HG03469 (cell line): ENCODE results near the gene NBPF4.
"Not testable (repeated sequence)": the region's sequence is repeated elsewhere in the genome, so short reads cannot be mapped to it uniquely, and the experiment has no call there.

Source experiments
- ATAC-seq: cut with Tn5 transposase; IDR thresholded peaks from one replicate; pipeline ENCODE4 v1.9.1; 2021; ENCODE audit warnings: mild to moderate bottlenecking, moderate library complexity, moderate number of reproducible peaks; ENCODE audit not compliant: unreplicated experiment

Gene NBPF4, protein sequence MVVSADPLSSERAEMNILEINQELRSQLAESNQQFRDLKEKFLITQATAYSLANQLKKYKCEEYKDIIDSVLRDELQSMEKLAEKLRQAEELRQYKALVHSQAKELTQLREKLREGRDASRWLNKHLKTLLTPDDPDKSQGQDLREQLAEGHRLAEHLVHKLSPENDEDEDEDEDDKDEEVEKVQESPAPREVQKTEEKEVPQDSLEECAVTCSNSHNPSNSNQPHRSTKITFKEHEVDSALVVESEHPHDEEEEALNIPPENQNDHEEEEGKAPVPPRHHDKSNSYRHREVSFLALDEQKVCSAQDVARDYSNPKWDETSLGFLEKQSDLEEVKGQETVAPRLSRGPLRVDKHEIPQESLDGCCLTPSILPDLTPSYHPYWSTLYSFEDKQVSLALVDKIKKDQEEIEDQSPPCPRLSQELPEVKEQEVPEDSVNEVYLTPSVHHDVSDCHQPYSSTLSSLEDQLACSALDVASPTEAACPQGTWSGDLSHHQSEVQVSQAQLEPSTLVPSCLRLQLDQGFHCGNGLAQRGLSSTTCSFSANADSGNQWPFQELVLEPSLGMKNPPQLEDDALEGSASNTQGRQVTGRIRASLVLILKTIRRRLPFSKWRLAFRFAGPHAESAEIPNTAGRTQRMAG

DNA sequence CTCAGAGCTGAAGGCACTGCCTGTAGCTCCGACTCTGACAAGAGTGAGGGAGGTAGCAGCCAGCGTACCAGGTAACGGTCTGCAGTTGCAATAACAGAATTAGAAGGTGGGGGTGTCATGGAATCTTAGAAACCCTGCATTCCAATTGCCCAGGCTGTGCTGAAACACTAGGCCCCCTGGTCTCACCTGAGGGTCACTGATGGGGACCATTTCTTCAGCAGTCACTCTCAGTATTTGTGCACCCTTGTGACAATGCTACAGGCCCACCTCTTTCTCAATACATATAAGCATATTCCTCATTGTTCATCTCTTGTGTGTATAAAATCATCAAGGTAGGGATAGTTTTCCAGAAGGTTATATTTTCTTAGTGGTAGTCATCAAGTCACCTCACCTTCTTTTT, at the start of gene NBPF4:
NBPF4 (minus strand) TSS at position 101 of the 400 bp plus-strand sequence. CDS start 315 bp downstream, outside the sequence.
- not testable (repeated sequence) for ATAC-seq

DNA sequence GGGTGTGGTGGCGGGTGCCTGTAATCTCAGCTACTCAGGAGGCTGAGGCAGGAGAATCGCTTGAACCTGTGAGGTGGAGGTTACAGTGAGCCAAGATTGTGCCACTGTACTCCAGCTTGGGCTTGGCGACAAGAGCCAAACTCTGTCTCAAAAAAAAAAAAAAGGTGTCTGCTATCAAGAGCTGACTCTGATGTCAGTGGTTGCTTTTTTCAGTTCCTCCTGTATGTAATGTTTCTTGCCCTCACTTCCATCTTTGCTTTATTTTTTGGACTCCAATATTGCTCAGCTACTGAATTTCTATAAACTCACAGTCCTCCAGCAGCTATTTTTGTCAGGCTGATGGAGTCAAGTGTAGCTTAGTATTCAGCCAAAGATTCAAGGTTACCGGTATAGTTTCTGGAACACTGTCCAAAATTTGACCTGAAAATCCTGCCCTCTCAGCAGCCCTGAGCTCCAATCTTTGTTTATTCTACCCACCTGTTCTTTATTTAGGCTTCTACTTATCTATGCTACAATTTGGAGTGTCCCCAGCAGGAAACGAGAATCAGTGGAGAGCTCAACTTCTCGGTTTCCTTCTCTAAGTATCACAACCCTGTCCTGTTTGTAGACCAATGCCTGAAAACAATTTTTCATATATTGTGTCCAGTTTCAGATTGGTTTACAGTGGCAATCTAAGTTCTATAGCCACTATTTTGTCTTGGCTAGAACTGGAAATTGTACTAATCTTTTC, 38.8 kb upstream of the NBPF4 start:
- ATAC-seq: not testable (repeated sequence)

DNA sequence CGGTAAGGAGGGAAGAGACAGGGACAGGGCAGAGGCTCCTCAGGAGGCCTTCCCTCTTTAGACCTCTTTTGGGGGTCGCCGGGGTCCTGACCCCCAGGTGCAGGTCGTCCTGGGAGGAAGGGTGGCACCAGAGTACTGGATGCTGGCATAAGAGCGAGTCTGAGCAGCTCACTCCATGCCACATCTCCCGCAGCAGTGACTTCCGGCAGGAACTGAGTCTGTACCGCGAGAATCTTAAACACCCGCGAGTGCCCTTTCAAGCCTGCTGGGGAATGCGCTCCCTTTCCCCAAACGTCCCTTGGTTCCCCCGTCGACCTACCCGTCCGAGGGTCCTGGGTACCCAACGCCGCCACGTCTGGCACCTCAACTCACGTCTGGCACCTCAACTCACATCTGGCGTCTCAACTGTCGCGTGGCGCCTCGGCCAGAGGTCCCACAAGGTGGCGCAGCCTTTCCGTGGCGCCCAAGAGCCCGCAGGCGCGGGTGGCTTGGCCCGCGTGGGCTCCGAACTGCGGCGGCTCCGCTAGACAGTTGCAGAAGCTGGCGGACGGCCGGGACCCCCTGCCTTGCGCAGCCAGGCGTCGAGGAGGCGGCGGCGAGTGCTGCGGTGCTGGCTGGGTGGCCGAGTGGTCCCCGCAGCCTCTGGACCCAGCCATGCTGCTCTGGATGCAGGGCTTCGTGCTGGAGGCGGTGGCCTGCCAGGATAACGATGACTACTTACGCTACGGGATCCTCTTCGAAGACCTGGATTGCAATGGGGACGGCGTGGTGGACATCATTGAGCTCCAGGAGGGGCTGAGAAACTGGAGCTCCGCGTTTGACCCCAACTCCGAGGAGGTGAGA, 28.8 kb upstream of the NBPF4 start:
- ATAC-seq: not testable (repeated sequence)

DNA sequence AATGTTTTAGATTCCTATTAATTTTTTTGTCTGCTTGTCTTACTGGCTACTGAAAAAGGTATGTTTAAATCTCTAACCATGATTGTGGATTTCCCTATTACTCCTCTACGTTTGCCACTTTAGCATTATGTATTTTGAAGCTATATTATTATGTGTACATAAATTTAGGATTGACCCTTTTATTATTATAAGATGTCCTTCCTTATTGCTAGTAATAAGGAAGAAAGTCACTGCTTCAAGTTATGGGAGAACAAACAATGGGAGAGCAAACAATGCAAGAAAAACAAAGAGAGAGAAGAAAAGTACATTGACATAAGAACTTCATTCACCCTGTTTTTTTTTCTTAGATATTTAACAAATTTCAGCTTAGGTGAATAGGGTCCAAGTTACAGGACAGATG, 23.2 kb upstream of the NBPF4 start:
- ATAC-seq: not testable (repeated sequence)

DNA sequence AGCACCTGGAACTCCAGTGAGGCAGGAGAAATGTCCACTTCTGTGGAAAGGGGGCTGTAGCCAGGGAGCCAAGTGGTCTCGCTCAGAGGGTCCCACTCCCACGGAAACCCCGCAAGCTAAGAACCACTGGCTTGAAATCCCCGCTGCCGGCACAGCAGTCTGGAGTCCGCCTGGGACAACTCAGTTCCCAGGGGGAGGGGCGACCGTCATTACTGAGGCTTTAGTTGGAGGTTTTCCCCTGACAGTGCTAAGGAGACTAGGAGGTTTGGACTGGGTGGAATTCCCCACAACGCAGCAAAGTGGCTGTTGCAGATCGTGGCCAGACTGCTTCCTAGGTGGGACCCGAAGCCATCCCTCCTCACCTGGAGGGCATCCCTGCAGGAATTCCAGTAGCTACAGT, 18.1 kb upstream of the NBPF4 start:
- not testable (repeated sequence) for ATAC-seq

DNA sequence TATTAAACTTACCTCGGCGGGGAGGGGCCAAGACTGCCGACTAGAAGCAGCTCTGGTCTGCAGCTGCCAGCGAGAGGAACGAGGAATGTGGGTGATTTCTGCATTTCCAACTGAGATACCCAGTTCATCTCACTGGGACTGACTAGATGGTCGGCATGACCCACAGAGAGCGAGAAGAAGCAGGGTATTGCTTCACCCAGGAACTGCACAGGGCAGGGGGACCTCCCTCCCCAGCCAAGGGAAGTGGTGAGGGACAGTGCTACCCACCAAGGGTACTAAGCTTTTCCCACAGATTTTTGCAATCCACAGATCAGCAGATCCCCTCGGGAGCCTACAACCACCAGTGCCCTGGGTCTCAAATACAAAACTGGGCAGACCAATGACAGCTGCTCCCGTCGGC, 17.6 kb upstream of the NBPF4 start:
- not testable (repeated sequence) for ATAC-seq

DNA sequence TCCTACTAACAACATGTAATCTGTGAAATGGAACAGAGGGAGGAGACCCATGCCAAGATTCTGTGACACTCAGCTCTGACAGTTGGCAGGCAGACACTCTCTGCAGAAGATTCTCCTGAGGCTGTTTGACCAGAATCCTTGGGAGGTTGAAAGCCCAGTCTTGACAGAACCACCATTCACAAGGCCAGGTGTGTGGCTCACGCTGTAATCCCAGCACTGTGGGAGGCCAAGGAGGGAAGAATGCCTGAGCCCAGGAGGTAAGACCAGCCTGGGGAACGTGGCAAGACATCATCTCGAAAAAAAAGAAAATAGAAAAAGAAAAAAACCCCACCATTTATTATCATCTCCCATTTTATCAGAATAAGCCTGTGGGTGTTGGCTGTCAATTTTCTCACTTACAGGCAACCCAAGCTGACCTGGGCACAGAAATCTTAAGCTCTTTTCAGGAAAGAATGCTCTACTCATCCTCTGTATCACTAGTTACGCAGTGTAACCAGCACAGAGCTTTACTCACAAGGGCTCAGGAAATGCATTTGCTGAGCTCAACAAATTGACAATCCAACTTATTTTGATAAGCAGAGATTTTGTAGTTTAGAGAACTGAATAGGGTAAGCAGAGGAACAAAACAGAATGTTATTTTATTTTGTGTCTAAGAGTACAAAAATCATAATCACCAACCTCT, 16.8 kb upstream of the NBPF4 start:
- ATAC-seq: not testable (repeated sequence)

DNA sequence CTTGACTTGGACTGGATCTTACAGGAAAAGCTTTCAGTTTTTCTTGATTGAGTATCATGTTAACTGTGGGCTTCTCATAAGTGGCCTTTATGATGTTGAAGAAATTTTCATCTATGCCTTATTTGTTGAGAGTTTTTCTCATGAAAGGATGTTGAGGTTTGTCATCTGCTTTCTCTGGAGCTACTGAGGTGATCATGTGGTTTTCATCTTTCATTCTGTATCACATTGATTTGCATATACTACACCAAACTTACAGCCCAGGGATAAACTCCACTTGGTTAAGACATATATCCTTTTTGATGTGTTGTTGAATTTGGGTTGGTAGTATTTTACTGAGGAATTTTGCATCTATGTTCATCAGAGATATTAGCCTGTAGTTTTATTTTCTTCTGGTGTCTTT, 11.6 kb upstream of the NBPF4 start:
- ATAC-seq: peak; percentile 95

DNA sequence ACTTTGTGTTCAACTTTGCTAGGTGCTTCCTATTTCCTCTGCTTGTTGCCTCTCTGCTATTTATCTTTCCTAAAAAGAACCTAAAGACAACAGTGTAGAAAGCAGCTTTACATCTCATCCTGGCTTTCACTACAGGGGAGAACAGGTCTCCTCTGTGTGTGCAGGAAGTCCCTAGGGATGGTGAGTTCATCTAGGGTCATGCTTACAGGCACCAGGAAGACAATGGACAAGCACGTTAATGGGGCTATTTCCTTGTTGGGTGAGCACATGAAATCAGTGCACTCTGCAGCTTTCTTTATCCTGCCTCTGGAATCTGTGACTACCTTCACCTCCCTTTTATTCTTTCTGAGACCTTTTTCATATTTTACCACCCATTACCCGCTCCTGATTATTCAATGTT, 4.5 kb downstream of the NBPF4 start:
- not testable (repeated sequence) for ATAC-seq

DNA sequence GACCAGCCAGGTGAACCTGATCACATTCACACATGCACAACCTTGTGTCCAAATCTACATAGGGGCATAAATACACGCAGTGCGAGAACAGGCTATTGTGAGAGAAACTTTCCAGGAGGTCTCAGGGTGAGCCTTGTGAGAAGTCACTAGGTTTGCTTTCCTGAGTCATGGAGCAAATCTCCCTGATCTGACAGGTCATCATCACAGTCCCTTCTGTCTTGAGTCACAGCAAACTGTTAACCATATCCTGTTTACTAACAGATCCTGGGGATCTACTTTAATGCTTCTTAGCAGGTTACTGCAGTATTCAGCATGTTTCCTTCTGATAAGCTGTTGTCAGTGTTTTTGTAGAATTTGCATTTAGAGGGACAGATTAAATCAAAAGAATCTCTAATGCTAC, 8.6 kb downstream of the NBPF4 start:
- not testable (repeated sequence) for ATAC-seq

DNA sequence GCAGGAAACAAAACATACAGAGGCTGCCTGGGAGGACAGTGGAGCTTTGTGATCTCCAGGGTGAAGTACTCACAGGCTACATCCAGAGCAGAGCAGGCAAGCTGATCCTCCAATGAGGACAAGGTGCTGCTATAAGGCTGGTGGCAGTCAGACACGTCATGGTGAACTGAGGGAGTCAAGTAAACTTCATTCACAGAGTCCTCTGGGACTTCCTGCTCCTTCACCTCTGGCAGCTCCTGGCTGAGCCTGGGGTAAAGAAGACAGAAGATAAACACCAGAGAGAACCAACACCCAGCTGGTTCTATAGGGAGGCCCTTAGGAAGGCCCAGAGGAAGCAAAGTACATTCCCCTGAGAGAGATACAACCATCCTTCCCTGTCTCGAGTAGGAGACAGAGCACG, 11.7 kb downstream of the NBPF4 start:
- ATAC-seq: not testable (repeated sequence)

DNA sequence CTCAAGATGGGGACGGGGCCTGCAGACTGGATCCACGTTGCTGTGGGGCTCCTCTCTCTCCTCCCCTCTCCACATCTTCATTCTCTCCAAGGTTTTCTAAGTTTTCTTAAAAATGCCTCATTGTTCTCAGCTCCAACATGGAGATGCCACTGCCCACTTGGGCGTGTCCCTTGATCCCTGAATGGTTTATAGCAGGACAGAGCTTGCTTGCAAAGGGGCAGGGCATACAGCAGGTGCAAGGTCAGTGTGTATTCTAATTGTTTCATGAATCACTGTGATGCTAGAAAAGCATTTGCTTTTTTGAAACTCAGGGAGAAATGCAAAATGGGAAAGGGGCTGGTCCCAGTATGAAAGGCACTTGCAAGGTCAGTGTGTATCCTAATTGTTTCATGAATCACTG, 13.9 kb downstream of the NBPF4 start:
- not testable (repeated sequence) for ATAC-seq

DNA sequence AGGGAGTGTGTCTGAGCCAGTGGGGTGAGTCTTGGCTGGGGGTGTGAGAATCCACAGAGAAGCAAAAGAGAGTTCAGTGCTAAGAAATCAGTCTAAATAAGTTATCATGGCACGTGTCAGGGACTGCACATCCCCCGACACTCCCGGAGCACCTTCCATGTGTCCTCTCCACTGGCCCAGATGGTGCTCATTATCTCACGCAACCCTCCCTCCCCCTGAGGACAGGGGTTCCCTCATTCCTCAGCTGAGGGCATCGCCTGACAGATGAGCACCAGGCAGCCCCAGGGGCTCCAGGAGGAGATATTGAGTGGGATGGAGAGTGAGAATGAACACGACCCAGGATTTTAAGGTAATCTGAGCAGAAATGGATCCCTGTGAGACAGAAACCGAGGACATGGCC, 16.1 kb downstream of the NBPF4 start:
- not testable (repeated sequence) for ATAC-seq

DNA sequence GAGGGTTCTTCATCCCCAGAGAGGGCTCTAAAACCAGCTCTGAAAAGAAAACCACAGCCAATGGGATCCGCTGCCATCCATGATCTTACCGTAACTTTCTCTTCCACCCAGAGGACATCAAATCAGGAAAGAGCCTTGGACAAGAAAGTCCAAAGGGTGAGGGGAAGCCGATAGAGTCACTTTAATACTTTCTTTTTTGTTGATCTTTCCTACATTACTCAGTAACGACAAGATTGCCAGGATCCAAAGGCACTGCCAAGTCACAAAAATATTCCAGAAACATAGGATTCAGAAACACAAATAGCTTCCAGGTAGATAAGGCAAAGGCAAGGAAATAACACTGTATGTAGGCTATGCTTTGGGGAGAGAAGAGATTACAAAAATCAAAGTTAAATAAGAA, 17.0 kb downstream of the NBPF4 start:
- not testable (repeated sequence) for ATAC-seq

DNA sequence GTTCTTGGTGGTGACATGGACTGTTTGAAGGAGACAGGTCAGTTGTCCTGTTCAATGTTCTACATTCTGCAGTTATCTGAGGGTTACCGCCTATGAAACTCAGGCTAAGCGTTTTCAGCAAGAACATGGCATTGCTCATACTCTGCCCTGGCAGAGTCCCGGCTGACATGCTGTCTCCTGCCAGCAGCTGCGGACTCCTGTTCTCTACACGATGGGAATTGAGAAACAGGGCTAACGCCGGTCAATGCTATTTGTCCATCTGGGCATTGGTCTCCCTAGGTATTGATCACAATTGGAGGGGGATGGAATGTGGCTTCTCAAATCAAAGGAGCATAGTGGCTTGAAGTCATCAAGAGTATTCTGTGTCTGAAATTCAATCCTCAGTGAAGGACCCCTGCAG, 20.6 kb downstream of the NBPF4 start:
- ATAC-seq: not testable (repeated sequence)

DNA sequence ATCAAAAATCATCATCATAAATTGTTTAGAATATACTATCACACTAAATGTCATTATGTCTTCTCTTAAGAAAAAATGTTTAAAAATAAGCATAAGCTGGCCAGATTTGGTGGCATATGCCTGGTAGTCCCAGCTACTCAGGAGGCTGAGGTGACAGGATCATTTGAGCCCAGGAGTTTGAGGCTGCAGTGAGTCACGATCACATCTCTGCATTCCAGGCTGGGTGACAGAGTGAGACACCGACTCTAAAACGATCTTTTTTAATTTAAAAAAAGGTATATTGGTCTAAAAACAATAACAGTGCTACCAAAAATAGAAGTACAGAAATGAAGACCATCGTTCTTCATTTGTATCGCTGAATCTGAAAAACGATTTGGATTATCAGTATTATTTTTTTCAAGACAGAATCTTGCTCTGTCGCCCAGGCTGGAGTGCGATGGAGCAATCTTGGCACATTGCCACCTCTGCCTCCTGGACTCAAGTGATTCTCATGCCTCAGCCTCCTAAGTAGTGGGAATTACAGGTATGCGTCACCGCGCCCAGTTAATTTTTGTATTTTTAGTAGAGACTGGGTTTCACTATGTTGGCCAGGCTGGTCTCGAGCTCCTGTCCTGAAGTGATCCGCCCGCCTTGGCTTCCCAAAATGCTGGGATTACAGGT, 26.2 kb downstream of the NBPF4 start:
- not testable (repeated sequence) for ATAC-seq

DNA sequence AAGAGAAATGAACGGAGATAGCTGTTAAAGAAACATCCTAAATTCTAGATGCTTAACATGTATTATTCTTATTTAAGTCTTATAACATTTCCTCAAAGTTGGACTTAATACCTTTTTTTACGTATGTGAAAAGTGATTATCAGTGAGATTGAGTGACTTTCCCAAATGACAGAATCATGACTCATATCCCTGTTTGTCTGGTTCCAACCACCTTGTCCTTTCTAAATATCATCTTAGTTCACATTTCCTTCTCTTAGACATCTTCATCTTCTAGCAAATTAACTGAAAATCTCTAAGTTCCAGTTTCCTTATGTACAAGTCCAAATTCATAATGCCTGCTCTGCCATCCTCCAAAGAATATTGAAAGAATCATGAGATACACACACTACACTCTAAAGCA, 26.9 kb downstream of the NBPF4 start:
- not testable (repeated sequence) for ATAC-seq

DNA sequence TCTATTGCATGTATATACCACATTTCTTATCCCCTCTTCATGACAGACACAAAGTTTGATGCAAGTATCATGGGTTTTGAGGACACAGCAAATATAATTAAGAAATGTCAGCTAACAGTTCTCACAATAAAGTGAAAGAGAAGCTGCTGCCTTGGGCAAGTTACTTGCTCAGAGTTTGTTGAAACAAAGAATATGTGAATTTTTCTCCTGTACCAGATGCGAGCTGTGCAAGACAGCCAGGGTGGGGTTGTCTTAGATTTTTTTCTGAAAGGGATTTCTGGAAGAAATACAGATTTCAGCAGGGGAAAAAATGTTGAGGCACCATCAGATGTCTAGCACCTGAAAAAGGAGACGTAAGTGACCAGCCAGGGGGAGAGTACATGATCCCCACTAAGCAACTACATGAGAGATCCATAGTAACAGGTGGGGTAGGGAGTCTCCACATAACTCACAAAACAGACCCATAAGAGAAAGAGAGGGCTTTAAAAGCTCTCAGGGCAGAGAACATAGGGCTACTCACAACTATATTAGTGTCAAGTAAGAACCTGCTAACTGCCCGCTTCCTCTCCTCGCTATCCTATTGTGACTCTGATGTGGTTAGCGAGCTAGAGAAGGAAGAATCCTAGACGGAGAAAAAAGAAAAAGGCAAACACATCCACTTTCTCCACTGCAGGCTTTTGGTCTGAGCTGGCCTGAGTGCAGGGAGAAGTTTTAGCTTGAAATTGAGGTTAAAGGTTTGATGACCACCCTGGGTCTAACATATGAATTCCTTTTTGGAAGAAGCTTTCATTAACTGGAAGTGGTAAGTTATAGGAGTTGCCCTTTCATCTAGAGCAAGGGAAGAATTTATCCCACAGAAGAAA, 27.6 kb downstream of the NBPF4 start:
- not testable (repeated sequence) for ATAC-seq
